NCI-H2196 (cell line): ENCODE data around the gene SLCO2A1.

ENCODE experiments used
- DNase-seq: peaks from one replicate; lab custom pipeline; 2025; ENCODE audit not compliant: unreplicated experiment; lab: John Stamatoyannopoulos, UW

Gene SLCO2A1

GRCh38 chr3:133956353-133956752 lies 73.4 kb downstream of the SLCO2A1 start:
- no peak for DNase-seq

- no peak for DNase-seq
These were observed 73.8 kb downstream of the SLCO2A1 start for GRCh38 chr3:133955892-133956291.

- DNase-seq = no peak
These were observed 74.9 kb downstream of the SLCO2A1 start for GRCh38 chr3:133954717-133955360.

- DNase-seq = no peak
These were observed 76.4 kb downstream of the SLCO2A1 start for GRCh38 chr3:133953297-133953696.

GRCh38 chr3:133949438-133949837 lies 80.3 kb downstream of the SLCO2A1 start:
- DNase-seq = no peak

- no peak for DNase-seq
These were observed 80.7 kb downstream of the SLCO2A1 start for GRCh38 chr3:133948996-133949395.

GRCh38 chr3:133948131-133948810 lies 81.5 kb downstream of the SLCO2A1 start:
- no peak for DNase-seq

GRCh38 chr3:133945381-133946095 lies 84.2 kb downstream of the SLCO2A1 start:
- no peak for DNase-seq

GRCh38 chr3:133944641-133945380 lies 84.9 kb downstream of the SLCO2A1 start:
- peak; percentile 55 for DNase-seq

- DNase-seq = no peak
These were observed 85.5 kb downstream of the SLCO2A1 start for GRCh38 chr3:133944181-133944580.

GRCh38 chr3:133943639-133944141 lies 86.0 kb downstream of the SLCO2A1 start:
- peak; percentile 35 for DNase-seq

- no peak for DNase-seq
These were observed 86.6 kb downstream of the SLCO2A1 start for GRCh38 chr3:133943031-133943535.

- no peak for DNase-seq
These were observed 88.3 kb downstream of the SLCO2A1 start for GRCh38 chr3:133941415-133941821.

- DNase-seq = no peak
These were observed 89.2 kb downstream of the SLCO2A1 start for GRCh38 chr3:133940536-133940935.

GRCh38 chr3:133939463-133939835 lies 90.3 kb downstream of the SLCO2A1 start:
- DNase-seq = no peak

- no peak for DNase-seq
These were observed 90.8 kb downstream of the SLCO2A1 start for GRCh38 chr3:133938770-133939462.

GRCh38 chr3:133937756-133938601 lies 91.7 kb downstream of the SLCO2A1 start:
- DNase-seq = no peak

- no peak for DNase-seq
These were observed 92.6 kb downstream of the SLCO2A1 start for GRCh38 chr3:133937061-133937686.
